Measurements from ENCODE around the gene UBXN7.
"Not testable (repeated sequence)": the region's sequence is repeated elsewhere in the genome, so short reads cannot be mapped to it uniquely, and the experiment has no call there.

The UBXN7 gene

DNA sequence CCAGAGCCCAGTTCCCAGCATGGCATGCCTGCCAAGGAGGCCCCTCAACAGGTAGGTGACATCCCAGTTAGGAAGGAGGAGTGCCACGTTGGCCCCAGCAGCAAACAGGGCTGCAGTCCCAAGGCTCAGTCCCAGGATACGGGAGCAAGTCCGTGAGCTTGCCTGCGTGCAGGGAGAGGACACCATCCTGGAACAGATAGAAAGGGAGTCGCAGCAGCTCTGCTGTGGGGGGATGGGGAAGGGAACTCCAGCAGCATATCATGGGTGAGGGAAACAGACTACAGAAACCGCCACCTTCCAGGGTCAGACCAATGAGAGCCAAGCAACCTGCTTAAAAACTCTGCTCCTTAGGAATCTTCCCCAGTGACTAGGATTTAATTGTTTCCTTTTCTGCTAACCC is 104.8 kb downstream of the UBXN7 start:
- H3K27me3 Mint-ChIP-seq: no peaks in the 10 kb centered on the region

GRCh38 chr3:196326936-196327335 is 105.3 kb downstream of the UBXN7 start:
- no peaks in the 10 kb centered on the region for H3K4me1 Mint-ChIP-seq (ENCODE audit: low read depth)
- H3K27ac Mint-ChIP-seq: no peak overlapping the region
- H3K27me3 Mint-ChIP-seq: no peaks in the 10 kb centered on the region
- DNase-seq: no peak
- no peaks in the 10 kb centered on the region for H3K36me3 Mint-ChIP-seq (ENCODE audit: low read depth)
- H3K9me3 Mint-ChIP-seq: no peaks in the 10 kb centered on the region
- H3K4me3 Mint-ChIP-seq: no peak overlapping the region

More for the DNA sequence above, 104.8 kb downstream of the UBXN7 start:
- H3K9me3 Mint-ChIP-seq: no peaks in the 10 kb centered on the region
- no peak for DNase-seq
- H3K4me1 Mint-ChIP-seq (ENCODE audit: low read depth): no peaks in the 10 kb centered on the region
- H3K36me3 Mint-ChIP-seq (ENCODE audit: low read depth): no peaks in the 10 kb centered on the region
- no peak overlapping the region for H3K27ac Mint-ChIP-seq
- H3K4me3 Mint-ChIP-seq: no peak overlapping the region

DNA sequence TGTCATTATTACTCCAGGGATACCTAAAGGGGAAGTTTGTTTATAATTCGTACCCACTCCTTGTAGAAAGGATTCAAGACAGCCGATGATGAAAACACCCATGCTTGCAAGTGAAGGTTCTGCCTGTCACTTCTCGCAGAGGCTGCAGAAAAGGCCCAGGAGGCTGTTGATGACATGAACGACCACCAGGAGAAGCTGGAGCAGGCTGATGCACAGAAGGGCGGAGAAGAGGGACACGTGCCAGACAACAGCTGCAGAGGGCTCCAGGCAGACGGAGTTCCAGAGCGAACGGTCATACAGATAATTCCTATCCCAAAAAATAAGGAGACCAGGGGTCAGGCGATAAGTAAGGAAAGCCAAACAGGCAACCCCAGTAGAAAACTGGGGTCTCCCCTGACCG is 108.5 kb downstream of the UBXN7 start:
- Mint-ChIP-seq H3K27me3 (no peaks in the 10 kb centered on the region), H3K36me3 (ENCODE audit: low read depth) (no peaks in the 10 kb centered on the region), H3K4me1 (ENCODE audit: low read depth) (peaks cover 9% of the 10 kb centered on the region), H3K9me3 (no peaks in the 10 kb centered on the region), H3K27ac (no peak overlapping the region), H3K4me3 (no peak overlapping the region)
- no peak for DNase-seq

- Mint-ChIP-seq H3K27ac (no peak overlapping the region), H3K4me1 (ENCODE audit: low read depth) (peaks cover 9% of the 10 kb centered on the region), H3K27me3 (no peaks in the 10 kb centered on the region), H3K4me3 (no peak overlapping the region), H3K36me3 (ENCODE audit: low read depth) (peaks cover under 1% of the 10 kb centered on the region), H3K9me3 (no peaks in the 10 kb centered on the region)
- DNase-seq: no peak
Observed at GRCh38 chr3:196323016-196323415, 109.2 kb downstream of the UBXN7 start.

DNA sequence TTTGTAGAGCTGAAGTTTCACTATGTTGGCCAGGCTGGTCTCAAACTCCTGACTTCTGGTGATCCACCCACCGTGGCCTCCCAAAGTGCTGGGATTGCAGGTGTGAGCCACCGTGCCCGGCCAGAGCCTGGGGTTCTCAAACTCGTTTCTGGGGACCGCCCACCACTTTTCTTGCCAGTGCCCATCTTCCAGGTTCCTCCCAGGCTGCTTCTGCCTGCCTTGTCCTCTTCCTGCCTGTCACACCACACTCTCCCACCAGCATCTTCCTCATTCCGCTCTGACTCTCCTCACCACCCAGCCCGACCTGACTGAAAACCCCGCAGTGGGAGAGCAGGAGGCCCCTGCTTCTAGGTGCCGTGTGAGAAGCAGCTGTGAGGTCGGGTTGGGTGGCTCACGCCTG is 111.1 kb downstream of the UBXN7 start:
- no peak overlapping the region for H3K27ac Mint-ChIP-seq
- no peaks in the 10 kb centered on the region for H3K27me3 Mint-ChIP-seq
- H3K36me3 Mint-ChIP-seq (ENCODE audit: low read depth): peaks cover 4% of the 10 kb centered on the region
- no peaks in the 10 kb centered on the region for H3K9me3 Mint-ChIP-seq
- DNase-seq: no peak
- H3K4me3 Mint-ChIP-seq: no peak overlapping the region
- peaks cover 13% of the 10 kb centered on the region for H3K4me1 Mint-ChIP-seq (ENCODE audit: low read depth)

- Mint-ChIP-seq H3K27ac (no peak overlapping the region), H3K36me3 (ENCODE audit: low read depth) (peaks cover 4% of the 10 kb centered on the region), H3K9me3 (no peaks in the 10 kb centered on the region), H3K4me3 (peak overlapping the region; percentile 8), H3K4me1 (ENCODE audit: low read depth) (peaks cover 17% of the 10 kb centered on the region), H3K27me3 (no peaks in the 10 kb centered on the region)
- no peak for DNase-seq
Observed at GRCh38 chr3:196320137-196320536, 112.1 kb downstream of the UBXN7 start.

- Mint-ChIP-seq H3K4me1 (ENCODE audit: low read depth) (peaks cover 17% of the 10 kb centered on the region), H3K36me3 (ENCODE audit: low read depth) (peaks cover 7% of the 10 kb centered on the region)
Observed at GRCh38 chr3:196317687-196318467, 114.3 kb downstream of the UBXN7 start, which contains the start of gene DYNLT2B. Gene DYNLT2B (minus strand): TSS chr3:196318240. CDS start chr3:196318152, 88 bp downstream.

DNA sequence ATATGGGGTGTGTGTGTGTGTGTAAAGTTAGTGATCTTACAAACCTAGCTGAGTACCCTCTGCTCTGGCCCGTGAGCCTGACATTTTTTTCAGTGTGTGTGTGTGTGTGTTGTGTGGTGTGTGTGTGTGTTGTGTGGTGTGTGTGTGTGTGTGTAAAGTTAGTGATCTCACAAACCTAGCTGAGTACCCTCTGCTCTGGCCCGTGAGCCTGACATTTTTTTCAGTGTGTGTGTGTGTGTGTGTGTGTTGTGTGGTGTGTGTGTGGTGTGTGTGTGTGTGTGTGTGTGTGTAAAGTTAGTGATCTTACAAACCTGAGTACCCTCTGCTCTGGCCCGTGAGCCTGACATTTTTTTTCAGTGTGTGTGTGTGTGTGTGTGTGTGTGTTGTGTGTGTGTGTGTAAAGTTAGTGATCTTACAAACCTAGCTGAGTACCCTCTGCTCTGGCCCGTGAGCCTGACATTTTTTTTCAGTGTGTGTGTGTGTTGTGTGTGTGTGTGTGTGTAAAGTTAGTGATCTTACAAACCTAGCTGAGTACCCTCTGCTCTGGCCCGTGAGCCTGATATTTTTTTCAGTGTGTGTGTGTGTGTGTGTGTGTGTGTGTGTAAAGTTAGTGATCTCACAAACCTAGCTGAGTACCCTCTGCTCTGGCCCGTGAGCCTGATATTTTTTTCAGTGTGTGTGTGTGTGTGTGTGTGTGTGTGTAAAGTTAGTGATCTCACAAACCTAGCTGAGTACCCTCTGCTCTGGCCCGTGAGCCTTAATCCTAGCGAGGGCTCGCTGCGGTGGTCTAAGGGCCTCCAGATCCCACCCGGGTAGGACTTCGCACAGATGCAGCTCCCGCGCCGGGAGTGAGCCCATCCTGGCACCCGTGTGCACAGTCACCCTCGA is 115.2 kb downstream of the UBXN7 start:
- H3K9me3 Mint-ChIP-seq; H3K36me3 Mint-ChIP-seq (ENCODE audit: low read depth); DNase-seq; H3K27me3 Mint-ChIP-seq: not testable (repeated sequence)
- peak overlapping the region; percentile 98 for H3K27ac Mint-ChIP-seq
- peaks cover 17% of the 10 kb centered on the region for H3K4me1 Mint-ChIP-seq (ENCODE audit: low read depth)
- peak overlapping the region; percentile 94 for H3K4me3 Mint-ChIP-seq

More at GRCh38 chr3:196317687-196318467, 114.3 kb downstream of the UBXN7 start, which contains the start of gene DYNLT2B:
- Mint-ChIP-seq H3K4me3 (peak within 1 kb of the TSS; percentile 94), H3K27me3 (no peaks in the 10 kb centered on the region), H3K27ac (peak within 1 kb of the TSS; percentile 98), H3K9me3 (no peaks in the 10 kb centered on the region)
- peak; percentile 91 for DNase-seq

DNA sequence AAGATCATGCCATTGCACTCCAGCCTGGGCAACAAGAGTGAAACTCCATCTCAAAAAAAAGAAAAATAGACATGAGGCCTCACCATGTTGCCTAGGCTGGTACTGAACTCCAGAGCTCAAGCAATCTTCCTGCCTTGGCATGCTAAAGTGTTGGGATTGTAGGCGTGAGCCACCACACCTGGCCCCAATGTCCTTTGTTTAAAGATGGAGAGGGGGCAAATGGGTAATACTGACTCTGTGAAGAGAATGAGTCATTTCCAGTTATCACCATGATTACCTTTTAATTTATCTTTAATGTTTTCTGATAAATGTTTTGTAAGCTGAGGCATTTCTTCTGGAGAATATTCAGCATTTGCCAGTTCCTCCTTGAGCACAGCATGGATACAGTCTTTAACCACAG is 116.4 kb downstream of the UBXN7 start:
- no peaks in the 10 kb centered on the region for H3K9me3 Mint-ChIP-seq
- H3K36me3 Mint-ChIP-seq (ENCODE audit: low read depth): peaks cover 7% of the 10 kb centered on the region
- peaks cover 14% of the 10 kb centered on the region for H3K4me1 Mint-ChIP-seq (ENCODE audit: low read depth)
- H3K27ac Mint-ChIP-seq: no peak overlapping the region
- H3K27me3 Mint-ChIP-seq: no peaks in the 10 kb centered on the region
- H3K4me3 Mint-ChIP-seq: no peak overlapping the region
- DNase-seq: no peak

DNA sequence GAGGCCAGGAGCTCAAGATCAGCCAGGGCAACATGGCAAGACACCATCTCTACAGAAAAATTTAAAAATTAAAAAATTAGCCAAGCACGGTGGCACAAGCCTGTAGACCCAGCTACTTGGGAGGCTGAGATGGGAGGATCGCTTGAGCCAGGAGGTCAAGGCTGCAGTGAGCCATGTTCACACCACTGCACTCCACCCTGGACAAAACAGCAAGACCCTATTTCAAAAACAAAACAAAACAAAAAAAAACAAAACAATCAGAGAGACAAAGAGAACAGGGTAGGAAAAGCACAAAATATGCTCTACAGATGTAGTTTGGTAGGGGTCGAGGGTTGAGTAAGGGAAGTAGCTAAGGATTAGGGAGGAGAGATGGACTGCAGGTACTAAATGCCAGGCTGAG is 117.6 kb downstream of the UBXN7 start:
- Mint-ChIP-seq H3K27ac (peak overlapping the region; percentile 35), H3K27me3 (no peaks in the 10 kb centered on the region), H3K36me3 (ENCODE audit: low read depth) (peaks cover 7% of the 10 kb centered on the region), H3K4me1 (ENCODE audit: low read depth) (peaks cover 14% of the 10 kb centered on the region), H3K4me3 (no peak overlapping the region), H3K9me3 (no peaks in the 10 kb centered on the region)
- DNase-seq: no peak

GRCh38 chr3:196314086-196314485 is 118.1 kb downstream of the UBXN7 start:
- H3K27me3 Mint-ChIP-seq; DNase-seq; H3K4me1 Mint-ChIP-seq (ENCODE audit: low read depth); H3K27ac Mint-ChIP-seq; H3K9me3 Mint-ChIP-seq; H3K36me3 Mint-ChIP-seq (ENCODE audit: low read depth); H3K4me3 Mint-ChIP-seq: not testable (repeated sequence)

GRCh38 chr3:196302960-196303359 is 129.3 kb downstream of the UBXN7 start:
- not testable (repeated sequence) for DNase-seq; H3K4me1 Mint-ChIP-seq (ENCODE audit: low read depth); H3K4me3 Mint-ChIP-seq; H3K9me3 Mint-ChIP-seq; H3K27me3 Mint-ChIP-seq
- Mint-ChIP-seq H3K36me3 (ENCODE audit: low read depth) (peaks cover 11% of the 10 kb centered on the region), H3K27ac (peak overlapping the region; percentile 16)

- H3K27me3 Mint-ChIP-seq; H3K9me3 Mint-ChIP-seq; H3K4me1 Mint-ChIP-seq (ENCODE audit: low read depth); H3K4me3 Mint-ChIP-seq; H3K27ac Mint-ChIP-seq; DNase-seq: not testable (repeated sequence)
- peaks cover 11% of the 10 kb centered on the region for H3K36me3 Mint-ChIP-seq (ENCODE audit: low read depth)
Observed at GRCh38 chr3:196302551-196302950, 129.7 kb downstream of the UBXN7 start.

DNA sequence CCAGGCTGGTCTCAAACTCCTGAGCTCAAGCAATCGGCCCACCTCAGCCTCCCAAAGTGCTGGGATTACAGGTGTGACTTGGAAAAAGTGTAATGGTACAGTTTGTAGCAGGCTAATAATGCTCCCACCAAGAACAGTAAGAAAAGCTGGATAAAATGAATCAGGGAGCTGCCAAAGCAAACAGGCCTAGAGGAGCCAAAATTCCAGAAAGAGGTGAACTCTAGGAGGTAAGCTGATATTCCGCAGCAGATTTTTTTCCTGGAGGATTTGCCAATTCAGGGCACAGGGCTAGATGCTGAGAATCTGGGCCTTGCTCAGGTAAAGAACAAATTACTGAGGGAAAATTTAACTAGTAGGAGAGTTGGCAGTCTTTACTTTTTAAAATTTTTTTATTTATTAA is 133.7 kb downstream of the UBXN7 start:
- Mint-ChIP-seq H3K9me3 (no peaks in the 10 kb centered on the region), H3K4me1 (ENCODE audit: low read depth) (peaks cover 7% of the 10 kb centered on the region), H3K36me3 (ENCODE audit: low read depth) (peaks cover 10% of the 10 kb centered on the region), H3K27me3 (no peaks in the 10 kb centered on the region), H3K4me3 (no peak overlapping the region), H3K27ac (no peak overlapping the region)
- no peak for DNase-seq
